HG03565 (cell line): Measurements from ENCODE around the gene MECP2.

Experiments used
- ATAC-seq: cut with Tn5 transposase; IDR thresholded peaks from one replicate; pipeline ENCODE4 v1.9.1; 2021; ENCODE audit warnings: mild to moderate bottlenecking, moderate library complexity; ENCODE audit not compliant: unreplicated experiment

MECP2 gene

GRCh38 chrX:154039577-154039976, 57.9 kb downstream of the MECP2 start:
- no peak for ATAC-seq

DNA sequence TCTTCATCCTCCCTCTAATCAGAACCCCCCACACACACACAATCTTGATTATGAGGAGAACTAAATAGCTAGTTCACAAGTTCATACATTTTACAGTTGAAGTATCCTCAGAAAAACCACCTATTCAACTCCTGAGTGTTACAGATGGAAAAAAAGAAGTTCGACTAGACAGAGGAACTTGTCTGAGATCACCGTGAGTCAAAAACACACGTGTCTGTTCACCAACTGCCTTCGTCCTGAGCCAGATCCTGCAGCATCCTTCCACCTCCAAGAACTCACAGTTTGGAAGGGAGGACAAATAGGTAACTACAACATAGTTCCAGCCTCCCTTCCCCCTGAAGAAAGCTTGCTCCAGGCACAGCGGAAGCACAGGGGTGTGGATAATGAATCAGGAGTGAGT, 58.9 kb downstream of the MECP2 start:
- no peak for ATAC-seq

- ATAC-seq: no peak
Measured at GRCh38 chrX:154037754-154038153, 59.8 kb downstream of the MECP2 start.

DNA sequence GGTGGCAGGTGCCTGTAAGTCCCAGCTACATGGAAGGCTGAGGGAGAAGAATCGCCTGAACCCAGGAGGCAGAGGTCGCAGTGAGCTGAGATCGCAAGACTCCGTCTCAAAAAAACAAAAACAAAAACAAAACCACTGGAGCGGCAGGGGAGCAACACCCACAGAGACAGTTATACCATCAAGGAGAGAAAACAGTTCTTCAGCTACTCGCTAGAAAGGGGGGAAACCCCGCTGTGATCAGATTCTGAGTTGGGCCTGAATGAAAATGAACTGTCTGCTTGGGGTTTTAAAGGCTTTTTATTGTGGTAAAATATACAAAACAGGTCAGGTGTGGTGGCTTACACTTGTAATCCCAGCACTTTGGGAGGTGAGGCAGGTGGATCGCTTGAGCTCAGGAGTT, 61.0 kb downstream of the MECP2 start:
- no peak for ATAC-seq

GRCh38 chrX:154033848-154034247, 63.7 kb downstream of the MECP2 start:
- ATAC-seq: no peak

DNA sequence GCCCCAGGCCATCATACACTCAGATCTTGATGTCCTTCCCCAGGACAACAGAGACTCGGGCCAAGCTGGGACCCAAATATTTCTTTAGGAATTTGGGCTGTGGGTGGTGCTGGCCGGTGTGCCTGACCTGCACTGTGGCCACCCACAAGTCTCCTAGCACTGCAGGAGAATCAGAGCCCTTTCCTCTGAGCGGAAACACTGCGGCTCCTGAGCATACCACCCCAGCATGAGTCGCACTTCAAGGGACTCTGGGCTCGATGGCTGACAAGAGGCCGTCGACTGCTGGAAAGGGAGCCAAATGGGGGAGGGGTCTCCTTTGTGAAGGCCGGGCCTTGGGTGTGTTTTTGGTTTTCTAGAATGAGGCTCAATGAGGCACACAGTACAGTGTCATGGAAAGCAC, 64.9 kb downstream of the MECP2 start:
- no peak for ATAC-seq

DNA sequence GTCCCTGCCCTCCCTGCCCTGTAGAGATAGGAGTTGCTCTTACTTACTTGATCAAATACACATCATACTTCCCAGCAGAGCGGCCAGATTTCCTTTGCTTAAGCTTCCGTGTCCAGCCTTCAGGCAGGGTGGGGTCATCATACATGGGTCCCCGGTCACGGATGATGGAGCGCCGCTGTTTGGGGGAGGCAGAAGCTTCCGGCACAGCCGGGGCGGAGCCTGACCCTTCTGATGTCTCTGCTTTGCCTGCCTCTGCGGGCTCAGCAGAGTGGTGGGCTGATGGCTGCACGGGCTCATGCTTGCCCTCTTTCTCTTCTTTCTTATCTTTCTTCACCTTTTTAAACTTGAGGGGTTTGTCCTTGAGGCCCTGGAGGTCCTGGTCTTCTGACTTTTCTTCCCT, 65.4 kb downstream of the MECP2 start:
- no peak for ATAC-seq

GRCh38 chrX:154030715-154031305, 66.7 kb downstream of the MECP2 start:
- no peak for ATAC-seq

DNA sequence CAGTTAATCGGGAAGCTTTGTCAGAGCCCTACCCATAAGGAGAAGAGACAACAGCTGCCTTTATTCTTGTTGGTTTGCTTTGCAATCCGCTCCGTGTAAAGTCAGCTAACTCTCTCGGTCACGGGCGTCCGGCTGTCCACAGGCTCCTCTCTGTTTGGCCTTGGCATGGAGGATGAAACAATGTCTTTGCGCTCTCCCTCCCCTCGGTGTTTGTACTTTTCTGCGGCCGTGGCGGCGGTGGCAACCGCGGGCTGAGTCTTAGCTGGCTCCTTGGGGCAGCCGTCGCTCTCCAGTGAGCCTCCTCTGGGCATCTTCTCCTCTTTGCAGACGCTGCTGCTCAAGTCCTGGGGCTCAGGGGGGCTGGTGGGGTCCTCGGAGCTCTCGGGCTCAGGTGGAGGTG, 67.3 kb downstream of the MECP2 start:
- no peak for ATAC-seq

GRCh38 chrX:154029439-154029838, 68.1 kb downstream of the MECP2 start:
- no peak for ATAC-seq

DNA sequence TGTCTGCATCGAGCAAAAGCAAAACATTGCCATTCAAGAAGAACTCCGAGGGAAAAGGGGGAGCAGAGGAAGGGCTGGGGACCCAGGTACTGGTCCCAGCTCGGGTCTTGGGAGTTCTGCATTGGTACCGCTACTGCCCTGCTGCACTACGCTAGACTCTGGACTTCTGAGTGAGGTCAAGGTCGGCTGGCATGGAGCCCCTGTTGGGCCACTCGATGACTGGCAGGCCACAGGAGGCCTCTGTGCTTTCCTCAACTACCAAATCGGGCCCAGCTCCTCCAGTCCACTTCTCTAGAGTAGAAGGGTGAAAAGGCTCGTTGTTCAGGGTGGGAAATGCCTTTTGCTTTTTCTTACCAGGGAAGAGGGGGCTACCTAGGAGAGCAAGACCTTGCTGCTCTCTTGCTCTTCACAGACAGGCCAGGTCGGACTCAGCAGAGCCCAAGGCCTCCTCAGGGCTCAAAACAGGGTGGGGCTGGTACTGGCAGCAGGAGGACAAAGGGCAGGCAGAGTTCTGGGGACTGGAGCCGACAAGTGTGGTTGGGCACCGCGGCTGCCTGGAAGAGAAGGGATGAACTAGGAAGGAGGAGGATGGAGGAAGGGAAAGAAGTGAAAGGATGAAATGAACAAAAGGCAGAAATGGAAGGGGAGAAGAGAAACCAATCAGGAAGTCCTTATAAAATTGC, 68.9 kb downstream of the MECP2 start:
- no peak for ATAC-seq

- no peak for ATAC-seq
Measured at GRCh38 chrX:154027986-154028385, 69.5 kb downstream of the MECP2 start.

DNA sequence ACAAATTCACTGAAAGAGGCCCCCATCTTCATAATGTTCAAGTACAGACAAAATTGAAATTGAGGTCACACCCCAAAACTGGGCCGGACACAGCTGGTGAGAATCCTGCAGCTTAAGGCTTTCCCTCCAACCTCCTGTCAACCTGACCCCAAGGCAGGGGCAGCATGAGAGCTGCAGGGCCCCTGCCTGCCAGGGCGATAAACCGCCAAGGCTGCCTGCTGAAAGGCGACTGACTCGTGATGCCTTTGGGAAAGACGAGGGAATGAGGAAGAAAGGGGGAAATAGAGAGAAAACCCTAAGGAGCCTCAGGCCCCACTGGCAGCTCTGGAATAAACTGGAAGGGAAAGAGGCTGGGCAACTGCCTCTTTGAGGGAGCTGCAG, 70.5 kb downstream of the MECP2 start:
- ATAC-seq: no peak

DNA sequence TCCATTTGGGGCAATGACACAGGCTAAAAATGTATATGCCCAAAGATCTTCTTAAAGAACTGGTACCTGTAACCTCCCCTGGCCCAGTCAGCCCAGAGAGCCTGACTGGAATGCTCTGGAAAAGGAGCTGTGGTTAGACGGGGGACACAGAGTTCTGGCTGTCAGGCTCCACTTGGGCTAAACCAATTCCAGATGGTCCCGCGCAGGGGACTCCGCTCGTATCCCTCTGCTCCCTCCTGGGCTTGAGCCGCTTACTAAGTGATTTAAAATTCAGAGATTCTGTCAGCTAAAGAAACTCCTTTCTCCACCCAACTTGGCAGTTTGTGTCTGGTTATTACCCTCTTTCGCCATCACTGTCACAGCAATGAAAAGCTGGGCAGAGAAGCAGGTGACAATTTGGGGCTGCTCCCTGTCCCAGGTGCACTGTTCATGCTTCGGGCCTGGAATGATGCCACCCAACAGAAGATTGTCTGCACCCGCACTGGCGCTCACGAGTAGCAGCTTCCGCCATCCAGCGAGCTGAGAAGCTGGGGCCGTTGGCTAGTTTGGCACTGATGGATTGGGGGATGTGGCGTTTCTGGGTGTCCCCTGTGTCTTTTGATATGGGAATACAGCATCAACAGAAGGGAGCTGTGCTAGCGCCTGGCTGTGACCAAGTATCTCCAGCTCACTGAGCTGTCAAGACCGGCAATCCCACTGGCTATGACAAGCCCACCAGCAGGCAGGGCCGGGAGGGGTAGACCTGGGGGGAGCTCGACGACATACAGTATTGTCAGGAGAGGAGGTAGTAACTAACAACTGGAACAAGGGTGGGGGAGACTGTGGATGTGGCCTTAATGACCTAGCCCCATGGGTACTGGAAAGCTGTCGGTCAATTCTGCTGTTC, 71.1 kb downstream of the MECP2 start:
- no peak for ATAC-seq

- no peak for ATAC-seq
Measured at GRCh38 chrX:154025230-154025629, 72.3 kb downstream of the MECP2 start.

- no peak for ATAC-seq
Measured at GRCh38 chrX:154024271-154024670, 73.2 kb downstream of the MECP2 start.

DNA sequence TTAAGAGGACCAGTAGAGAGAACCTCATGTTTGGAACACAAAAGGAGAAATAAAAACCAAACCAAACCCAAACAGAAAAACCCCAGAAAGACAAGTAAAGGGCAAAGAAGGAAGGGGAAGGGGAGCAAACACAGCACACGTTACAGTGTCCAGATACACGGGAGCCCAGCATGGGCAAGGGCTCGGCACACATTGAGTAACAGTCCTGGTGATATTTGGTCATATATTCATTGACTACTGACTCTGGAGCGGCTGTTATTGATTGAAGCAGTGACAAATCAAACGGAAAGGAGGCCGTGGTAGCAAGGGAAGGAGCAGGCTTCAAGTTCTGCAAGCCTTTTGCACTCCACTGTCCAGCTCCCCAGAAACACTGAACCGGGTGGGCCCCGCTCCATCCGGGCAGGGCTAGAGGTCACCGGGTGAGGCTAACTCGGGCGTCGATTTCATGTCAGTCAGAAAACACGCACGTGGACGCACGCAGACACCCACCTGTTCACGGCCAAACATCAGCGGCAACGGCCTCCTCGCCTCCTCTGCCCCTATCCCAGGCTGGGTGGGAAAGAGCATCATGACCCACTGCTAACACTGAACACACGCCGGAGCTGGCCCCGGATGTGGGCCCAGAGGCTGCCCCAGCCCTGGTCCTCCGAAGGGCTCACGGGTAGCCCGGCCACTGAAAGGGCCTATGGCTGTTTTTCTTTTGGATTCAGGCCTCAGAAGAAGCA, 74.1 kb downstream of the MECP2 start:
- no peak for ATAC-seq

DNA sequence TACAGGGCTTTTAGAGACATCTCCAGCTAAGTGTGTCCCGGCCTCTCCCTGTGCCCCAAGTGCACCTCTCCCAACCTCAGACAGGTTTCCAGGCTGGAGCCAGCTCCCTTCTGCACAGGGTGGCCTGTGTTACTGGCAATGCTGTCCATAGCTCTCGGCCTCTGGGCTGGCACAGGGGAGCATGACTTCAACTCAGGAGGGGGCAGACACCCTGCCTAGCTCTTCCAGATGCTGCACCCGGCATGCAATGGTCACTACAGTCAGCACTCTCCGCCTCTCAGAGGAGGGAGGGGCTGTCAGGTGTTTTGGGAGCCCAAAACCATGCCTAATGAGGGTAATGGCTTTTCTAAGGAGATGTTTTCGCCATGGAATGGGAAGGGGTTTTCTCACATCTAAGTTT, 75.4 kb downstream of the MECP2 start:
- ATAC-seq: no peak

GRCh38 chrX:154021131-154021611, 76.3 kb downstream of the MECP2 start:
- ATAC-seq: no peak

DNA sequence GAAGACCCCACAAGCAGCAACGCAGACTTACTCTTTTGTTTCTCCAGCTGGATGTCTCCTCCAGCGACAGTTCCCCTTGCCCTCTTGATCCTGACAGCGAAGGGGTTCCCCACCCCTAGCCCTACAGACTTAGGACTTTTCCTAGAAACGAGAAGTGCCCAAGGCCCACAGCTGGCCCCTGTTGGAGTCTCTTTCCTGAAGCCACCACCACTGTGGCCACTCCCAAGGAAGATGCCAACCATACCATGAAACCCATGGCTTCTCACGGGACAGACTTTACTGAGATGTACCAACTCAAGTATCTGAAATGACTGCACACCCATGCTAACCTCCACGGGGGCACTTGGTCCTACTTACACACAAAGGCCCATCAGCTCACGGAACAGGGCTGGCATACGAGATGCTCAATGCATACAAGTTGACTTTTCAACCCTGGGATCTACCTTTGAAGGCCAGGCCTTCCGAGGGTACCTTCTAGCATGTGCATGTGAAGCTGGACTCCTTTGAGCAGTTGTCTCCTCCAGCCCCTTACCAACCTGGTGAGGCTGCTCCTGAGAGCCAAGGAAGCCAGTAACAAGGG, 76.9 kb downstream of the MECP2 start:
- ATAC-seq: no peak
